ENCODE measurements around the gene MEG3.

MEG3 gene

DNA sequence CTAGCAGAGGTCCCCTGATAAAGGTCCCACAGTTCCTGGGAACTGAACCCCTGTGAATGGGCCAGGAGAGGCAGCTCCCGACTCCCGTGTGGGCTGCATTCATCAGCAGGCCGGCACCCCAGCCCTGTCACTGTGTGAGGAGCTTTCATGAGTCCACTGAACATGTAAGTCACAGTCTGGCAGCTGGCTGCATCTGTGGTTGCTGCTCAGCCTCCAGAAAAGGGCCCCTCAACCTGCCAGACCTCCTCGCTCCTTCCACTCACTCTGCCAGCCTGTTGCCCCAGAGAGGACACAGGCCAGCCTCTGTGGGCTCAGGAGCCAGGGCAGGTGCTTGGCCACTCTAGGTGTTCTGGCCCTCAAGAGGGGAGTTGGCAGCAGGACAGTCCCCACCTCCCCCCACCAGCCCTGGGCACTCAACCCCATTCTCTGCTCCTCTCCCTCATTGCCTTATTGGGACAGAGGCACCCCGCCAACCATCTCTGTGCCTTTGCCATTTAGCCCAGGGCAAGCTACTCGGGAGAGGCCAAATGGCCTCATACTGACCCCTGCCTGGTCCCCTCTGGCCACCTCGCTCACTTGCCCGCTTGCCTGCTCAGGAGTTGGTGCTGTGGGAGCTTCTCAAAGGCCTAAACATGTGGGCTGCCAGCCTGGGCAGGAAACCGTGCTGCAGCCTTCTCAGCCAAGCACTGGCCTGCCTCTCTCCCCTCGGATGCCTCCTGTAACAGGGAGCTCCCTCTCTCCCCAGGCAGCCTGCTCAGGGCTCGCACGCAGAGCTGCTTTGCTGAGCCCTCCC, 75.7 kb downstream of the MEG3 start:
- no peak for DNase-seq

DNA sequence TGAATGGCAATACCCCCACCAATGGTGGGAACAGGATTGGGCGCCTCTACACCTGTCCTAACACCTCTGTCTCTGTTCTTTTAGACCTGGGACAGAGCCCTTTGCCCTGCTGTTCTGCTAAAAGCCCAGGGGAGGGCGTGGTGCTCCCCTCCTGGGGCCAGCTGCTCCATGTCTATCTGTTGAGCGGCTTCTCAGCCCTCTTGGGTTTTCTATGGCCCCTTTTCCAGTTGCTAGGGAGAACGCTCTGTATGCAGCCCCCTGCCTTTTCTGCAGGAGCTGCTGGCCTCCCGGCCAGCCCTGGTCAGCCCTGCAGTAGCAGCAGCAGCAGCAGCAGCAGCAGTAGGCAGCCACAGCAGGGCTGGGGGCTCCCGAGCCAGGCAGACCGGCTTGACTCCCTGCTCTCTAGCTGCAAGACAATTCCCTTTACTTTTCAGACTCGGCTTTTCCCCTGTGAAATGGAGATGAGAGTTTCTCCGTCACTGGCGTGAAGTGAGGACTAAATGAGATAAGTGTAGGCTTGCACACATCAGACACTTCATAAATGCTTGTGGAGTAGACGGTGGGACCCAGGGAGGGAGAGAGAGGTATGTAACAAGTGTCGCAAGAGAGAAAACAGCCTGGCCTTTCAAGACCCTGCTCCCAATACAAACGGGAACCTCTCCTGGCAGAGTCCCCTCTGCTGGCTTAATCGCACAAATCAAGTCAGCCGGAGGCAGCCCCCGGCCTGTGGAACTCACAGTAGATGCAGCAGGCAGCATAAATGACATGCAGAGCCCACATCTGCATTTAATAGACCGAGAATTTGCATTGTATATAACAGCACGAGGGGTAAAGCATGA, 76.6 kb downstream of the MEG3 start:
- DNase-seq: no peak

DNA sequence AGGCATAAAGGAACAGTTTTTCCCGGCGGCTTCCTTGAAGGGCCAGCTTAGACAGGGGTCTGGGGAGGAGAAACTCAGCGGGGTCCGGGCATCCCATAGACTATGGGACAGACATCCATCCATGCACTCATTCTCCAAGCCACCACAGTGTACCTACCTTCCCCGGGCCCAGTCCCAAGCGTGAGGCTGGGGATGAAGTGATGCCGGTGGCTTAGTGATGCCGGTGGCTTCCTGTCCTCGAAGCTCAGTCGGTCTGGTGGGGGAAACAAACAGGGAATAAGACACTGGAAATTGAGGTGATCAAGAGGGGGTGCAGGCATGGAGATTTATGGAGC, 77.2 kb downstream of the MEG3 start:
- DNase-seq: no peak

DNA sequence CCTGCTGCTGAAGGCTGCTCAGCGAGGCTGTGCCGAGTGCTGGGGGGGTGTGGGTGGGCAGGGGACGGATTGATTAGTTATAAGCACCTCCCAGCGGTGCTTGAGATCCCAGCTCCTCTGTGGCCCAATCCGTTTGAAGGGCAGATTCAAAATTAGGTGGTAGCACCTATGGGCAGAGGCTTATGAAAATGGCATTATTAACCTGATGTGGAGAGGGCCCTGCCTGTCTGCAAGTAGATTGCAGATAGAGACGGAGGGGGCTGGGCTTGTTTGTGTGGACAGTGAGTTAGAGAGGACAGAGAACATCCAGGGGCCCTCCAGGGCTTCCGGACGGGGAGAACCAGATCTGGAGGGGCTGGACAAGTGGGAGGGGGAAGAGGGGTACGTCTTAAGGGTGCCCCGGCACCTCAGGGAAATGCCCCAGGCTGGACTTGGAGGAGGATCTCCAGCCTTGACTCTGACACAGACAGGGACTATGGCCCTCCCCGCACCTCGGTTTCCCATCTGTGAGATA, 77.8 kb downstream of the MEG3 start, which contains the start of gene RTL1:
Gene RTL1 (minus strand): TSS at position 51 of the 514 bp plus-strand sequence. CDS start 18,934 bp downstream, outside the sequence.
- no peak for DNase-seq

DNA sequence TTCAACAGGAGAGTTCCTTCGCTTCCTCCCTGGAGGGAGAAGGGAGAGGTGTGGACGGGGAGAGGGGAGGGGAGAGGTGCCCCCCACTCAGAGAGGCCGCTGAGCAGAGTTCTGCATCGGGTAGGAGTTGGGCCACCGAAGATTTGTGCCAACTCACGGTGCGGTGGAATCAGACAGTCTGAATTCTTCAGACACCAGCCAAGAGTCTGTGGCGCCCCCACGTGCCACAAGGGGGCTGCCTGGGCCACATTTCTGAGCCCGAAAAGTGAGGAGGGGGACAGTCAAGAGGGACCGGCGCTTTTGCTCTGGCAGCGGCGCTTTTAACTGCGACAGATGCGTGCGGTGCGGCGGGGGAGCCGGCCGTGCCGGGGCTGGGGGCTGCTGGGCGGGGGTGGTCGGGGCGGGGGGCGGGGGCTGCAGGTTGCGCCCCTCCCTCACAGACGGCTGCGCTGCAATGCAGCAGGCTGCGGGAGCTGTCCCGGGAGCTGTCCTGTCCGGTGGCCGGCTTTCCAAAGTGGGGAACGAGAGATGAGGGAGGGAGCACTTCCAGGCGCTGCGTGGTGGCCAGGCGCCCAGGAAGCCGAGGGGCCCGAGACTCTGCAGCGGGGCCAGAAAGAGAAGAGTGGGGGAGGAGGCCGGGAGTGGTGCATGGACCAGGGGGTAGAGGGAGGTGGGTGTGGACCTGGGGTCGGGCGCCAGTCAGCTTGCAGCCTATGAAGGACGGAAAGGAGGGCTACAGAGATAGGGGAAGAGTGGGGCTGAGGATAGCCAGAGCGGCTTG, 78.6 kb downstream of the MEG3 start:
- DNase-seq: no peak

DNA sequence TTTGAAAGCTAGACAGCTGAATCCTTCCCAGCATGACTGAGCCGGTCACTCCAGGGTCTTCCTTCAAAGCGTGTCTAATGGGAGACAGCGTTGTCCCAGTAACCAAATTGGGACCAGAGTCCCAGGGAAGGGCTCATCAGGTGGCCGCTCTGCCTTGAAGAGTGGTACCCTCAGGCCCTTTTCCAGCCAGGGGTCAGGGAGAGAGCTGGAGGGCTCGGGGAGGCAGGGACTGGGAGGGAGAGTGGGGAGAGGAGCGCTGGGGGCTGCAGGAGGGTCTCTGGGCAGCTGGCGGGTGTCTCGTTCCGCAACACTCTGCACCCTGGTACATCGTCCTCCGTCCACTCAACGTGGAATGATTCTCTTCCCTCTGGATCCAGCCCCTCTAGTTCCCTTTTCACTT, 79.2 kb downstream of the MEG3 start:
- no peak for DNase-seq

DNA sequence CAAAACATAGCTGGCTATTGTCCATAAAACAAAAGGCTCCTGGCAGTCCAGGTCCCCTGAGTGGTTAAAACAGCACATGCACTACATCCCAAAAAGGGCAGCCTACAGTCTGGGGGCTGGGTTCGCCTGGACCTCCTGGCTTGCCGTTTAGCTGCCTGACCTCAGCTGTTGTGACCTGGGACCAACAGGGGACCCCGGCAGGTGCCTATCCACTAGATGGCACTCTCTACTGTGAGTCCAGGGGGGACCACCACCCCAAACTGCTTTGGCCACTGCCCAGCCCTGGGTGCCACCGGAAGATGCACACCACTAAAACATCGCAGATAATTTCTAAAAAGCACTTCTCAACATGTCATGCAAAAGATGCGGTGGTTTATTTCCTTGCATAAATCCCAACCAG, 80.5 kb downstream of the MEG3 start:
- no peak for DNase-seq

DNA sequence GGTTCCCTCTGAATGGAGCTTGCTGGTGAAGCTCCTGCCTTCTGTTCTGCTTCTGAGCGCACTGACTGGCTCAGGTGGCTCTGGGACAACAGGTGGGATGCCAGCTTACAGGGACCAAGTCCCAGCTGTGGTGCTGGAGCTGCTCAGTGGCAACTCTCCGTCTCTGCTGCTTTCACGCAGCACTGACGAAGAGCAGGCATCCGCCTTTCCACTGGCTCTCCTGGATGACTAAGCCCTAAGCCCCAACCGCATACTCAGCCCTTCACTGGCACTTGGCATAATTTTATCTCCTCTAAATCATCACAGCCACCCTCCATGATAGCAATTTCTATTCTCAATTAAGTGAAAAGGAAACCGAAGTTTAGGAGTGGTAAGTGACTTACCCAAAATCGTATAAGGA, 81.3 kb downstream of the MEG3 start:
- DNase-seq: no peak

DNA sequence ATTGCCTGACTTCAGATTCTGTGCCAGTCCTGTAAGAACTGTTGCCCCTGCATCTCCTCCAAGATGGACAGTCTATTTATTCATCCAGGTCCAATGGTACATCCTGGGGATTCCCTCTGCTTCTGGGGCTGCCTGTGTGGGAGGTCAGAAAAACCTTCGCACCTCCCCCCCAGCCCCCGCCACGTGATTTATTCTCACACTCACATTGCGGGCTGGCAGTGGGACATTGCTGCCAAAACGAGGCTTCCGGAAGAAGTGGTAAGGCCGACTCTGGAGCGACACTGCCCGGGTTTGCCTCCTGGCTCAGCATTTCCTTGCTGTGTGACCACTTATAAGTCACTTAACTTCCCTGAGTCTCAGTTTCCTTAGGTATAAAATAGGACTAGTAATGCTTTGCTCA, 83.5 kb downstream of the MEG3 start:
- DNase-seq: no peak

Measured in GF-D8 (cell line).